DLD1 (cell line): ENCODE measurements around the gene CDK5.

Source experiments
- in situ Hi-C: cut with HindIII; loops from 2 replicates; pipeline ENCODE4 v1.10.0; 2017; ENCODE audit warnings: low sequenced_read_pairs

Gene CDK5

GRCh38 chr7:151057506-151057988 lies at the start of gene CDK5:
Gene CDK5, minus strand, starts transcription at chr7:151057897. Its CDS starts 49 bp downstream, at chr7:151057848.
- in situ Hi-C loops = no loop called here

DNA sequence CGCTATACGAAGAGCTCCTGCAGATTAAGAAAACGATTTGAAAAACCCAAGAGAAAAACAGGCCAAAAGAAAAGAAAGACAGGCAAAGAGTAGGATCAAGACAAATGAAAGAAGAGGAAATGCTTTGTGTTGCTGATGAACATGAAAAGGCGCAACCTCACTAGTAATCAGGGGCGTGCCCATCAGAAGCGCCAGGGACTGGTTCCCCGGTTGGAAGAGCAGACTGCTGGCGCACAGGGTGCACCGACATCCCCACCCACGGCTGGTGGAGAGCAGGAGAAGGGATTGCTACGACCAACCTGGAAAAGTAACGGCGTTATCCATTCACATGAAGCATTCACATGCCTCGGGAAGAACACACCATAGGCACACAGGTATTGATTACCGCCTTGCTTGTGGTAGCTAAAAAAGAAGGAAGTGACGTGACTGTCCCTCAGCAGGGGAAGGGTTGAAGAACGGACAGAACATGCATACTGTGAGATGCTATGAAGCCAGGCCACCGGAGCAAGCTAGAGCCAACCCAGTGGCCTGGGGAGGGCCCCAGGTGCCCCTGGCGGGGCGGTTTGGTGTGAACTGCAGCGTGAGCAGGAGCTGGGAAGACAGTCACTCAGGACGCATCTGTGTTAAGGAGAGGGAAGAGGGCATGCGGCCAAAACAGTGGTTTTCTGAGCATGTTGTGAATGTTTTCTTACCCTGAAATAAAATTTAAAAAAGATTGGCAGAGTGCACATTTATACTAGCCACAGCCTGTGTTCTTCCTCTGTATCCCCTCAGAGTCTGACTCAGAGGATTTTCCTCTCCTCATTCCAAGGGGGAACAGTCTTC lies 46.9 kb upstream of the CDK5 start:
- in situ Hi-C loops = no loop called here

- in situ Hi-C loops = no loop called here
Observed at GRCh38 chr7:151103973-151104372, 46.3 kb upstream of the CDK5 start.

- in situ Hi-C loops = no loop called here
Observed at GRCh38 chr7:151102991-151103390, 45.3 kb upstream of the CDK5 start.

DNA sequence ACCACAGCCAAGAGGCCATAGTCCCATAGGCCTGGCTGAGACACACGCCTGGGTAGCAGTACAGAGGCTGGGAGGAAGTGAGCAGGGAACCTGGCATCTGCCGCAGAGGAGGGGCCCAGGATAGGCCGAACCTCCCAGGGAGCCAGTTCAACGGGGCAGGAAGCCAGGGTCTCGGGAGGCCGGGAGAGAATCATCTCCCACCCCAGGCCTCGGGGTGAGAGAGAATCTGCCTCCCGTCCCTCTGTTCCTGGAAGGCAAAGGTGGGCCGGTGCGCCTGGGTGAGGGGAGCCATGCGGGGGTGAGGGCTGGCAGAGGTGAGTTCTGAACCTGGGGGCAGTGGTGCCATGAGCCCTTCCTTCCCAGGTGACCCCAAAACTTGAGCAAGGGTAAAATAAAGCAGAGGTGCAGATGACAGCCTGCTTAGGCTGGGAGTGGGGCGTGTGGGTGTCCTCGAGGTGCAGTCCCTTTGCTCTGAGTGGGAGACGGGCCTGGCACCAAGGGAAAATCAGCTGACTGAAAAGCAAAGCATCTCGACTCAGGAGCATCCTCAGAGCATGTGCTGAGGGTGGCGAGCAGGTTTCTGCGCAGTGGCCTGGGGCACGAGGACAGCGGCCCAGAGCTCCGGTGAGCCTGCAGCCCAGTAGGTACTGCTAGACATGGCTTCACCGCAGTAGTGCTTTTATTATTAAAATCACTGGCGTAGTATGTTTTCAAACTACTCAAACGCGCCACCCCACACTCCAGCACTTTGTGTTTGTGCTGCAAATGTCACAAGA lies 44.1 kb upstream of the CDK5 start:
- in situ Hi-C loops = no loop called here

DNA sequence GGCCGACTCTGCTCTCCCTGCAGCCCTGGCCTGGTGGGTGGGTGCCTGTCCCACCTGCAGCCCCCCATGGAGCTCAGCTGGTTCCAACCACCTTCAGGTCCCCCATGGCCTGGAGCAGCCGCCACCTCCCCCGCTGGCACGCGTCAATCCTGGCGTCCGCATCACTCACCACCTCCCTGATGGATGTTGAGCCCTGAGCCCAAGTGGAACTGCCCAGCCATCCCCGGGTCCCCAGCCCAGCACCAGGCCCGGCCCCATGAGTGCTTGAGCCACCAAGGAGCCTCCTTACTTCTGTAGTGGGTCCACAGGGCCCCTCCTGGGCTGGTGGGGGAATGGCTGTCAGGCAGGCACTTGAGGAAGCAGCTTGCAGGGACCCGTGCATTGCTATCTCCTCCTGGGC lies 43.2 kb upstream of the CDK5 start:
- in situ Hi-C loops = no loop called here

DNA sequence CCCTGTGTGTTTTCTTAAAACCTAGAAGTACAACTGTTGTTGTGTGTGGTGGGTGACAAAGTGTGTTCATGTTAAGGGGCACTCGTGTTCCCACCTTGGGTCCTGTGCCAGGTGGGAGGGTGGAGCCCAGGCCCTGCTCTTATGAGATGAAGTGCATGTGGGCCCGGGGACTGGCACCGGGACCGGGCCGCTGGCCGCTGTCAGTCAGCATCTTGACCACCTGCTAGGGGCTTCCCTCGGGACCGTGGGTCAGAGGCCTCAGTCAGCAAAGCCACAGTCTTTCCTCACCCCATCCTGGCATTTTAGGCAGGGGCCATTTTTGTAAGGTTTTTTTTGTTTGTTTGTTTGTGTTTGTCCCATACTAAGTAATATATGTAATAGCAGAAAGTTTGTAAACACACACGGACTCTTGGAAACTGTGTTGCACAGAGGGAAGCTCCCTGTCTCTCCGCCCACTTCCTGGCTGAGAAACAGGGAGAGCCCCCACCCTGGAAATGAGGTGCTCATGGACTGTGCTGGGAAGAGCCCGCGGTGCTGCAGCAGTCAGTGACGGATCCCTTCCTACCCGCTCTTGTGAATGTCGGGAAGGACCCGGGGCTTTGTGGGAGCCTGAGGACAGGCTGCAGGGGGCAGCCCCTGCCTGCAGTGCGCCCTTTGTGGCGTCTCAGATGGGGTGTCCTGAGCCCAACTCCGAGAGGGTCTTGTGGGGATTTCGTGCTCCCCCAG lies 42.0 kb upstream of the CDK5 start:
- in situ Hi-C loops = no loop called here

GRCh38 chr7:151095828-151096475 lies 38.3 kb upstream of the CDK5 start:
- in situ Hi-C loops = no loop called here

DNA sequence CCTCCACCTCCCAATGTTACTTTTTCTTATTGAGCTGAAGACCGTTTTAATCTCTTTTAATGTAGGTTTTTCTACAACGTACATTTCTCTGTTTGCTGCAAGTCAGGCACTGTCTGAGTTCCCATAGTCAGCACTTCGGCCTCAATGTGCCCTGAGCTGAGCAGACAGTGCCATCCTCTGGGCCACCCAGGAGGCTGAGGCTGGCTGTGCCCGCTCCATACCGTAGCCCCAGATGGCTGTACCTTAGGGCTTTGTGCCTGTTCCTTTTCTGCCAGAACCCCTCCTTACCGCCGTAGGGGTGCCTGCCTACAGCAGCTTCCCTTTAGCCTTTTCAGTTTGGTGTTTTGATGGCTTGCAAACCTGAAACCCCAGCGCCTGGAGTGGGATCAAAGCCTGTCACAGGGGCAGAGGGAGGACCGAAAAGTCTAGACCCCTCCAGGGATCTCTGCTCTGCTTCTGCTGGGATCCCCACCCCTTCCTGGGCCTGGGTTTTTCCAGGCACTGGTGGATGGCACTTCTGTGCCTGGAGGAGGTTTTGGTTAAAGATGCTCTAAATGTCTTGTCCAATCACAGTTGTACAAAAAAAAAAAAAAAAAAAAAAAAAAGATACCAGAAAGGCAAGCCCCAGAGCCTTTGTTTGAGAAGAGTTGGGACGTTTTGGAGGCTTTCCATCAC lies 37.6 kb upstream of the CDK5 start:
- in situ Hi-C loops = no loop called here

GRCh38 chr7:151094675-151095074 lies 37.0 kb upstream of the CDK5 start:
- in situ Hi-C loops = no loop called here

DNA sequence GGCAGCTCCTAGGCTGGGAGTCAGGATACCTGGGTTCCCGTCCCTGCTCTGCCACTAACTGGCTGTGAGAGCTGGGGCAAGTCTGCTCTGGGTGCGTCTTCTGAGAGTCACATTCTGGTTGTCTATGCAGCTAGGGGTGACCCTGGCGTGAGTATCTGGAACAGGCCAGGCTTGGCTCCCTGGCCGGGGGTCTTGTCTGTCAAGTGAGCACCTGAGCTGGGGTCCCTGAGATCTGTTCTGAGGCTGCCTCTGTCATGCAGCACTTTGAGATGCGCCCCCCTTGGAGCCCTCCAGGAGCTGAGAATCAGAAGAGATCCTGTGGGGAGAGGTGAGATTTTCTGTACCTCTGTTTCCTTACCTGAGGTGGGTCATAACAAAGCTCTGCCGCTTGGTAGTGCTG lies 36.1 kb upstream of the CDK5 start:
- in situ Hi-C loops = no loop called here

GRCh38 chr7:151091988-151092387 lies 34.3 kb upstream of the CDK5 start:
- in situ Hi-C loops = no loop called here

DNA sequence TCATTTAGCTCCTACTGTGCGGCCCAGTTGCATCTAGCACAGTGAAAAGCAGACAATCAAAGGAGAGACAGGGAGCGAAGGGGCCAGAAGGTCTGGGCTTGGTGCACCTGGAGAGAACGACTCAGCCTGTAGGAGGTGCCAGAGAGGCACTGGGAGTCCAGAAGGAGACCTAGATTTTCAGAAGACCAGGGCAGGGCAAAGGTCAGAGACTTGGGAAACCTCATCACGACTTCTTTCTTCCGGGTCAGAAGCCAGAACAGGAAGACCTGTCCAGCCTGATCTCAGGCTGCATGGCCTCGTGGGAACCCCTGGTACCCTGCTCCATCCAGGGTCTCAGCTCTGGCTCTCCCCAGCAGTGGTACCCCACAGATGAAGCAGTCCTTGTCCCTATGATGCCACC lies 33.7 kb upstream of the CDK5 start:
- in situ Hi-C loops = no loop called here

GRCh38 chr7:151091003-151091402 lies 33.3 kb upstream of the CDK5 start:
- in situ Hi-C loops = no loop called here

DNA sequence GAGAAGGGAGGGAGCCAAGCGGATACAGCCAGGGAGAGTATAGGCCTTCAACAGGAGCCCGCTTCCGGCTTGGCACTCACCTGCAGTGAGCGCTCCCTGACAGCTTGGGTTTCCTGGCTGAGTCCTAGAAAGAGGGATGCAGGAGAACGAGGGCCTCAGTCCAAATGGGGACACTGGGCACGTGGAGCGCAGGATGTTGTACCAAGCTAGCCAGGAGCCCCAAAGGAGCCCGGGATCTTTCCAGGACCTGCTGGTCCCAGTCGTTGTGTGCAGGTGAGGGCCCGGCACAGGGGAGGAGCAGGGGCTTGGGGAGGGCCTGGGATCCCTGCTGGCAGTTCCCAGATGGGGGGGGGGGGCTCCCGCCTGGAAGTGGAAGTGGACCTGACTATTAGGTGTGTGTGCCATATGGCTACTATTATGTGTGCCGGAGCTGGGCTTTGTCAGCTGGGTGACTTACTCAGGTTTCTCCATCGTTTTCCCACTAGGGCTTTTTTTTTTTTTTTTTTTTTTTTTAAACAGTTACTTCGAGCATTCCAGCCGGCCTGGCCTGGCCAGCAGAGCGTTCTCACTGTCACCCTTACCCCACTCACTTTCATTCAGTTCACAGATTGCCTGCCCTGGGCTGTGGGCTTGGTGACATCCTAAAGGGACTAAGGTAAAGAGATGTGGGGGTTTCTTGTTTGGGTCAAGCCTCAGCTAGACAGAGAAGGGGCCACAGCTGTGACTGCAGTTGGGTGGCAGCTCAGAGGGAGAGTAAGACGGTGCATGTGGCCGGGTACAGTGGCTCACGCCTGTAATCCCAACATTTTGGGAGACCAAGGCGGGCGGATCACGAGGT lies 32.4 kb upstream of the CDK5 start:
- in situ Hi-C loops = no loop called here

- in situ Hi-C loops = no loop called here
Observed at GRCh38 chr7:151088856-151089699, 31.4 kb upstream of the CDK5 start.

DNA sequence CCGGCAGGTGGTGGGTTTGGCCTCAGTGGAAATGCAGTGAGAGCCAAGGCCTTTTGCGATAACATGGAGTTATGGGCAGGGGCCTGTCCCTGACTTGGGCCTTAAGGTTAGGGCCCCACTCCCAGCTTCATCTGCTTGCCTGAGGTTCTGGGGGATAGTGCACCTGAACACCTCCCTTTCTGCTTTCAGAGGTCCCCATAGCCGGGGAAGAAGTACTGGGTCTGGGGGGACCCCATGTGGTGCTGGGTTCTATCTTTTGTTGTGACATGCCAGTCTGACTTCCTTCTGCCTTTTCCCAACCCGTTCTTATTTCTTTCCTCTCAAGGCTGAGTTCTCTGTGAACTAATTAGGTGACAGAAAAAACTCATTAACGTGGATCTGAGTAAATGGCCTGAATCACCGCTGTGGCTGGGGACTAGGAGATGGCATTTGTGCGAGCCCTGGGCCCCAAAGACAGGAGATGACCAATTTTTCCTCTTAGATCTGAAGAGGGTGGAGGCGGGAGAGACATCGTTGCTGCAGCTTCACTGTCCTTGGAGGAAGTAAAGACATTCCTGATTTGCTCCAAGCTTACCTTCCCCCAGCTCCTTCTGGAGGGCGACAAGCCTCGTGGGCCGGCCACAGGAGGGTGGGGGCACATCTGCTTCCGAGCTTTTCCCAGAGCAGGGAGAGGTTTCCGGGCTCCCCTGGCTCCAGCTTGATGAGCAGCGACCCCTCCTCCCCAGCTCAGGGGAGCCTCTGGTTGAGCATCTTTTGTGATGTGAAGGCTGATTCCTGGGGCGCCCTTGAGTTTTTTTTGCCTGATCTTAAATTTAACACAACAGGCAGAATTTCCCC lies 30.5 kb upstream of the CDK5 start:
- in situ Hi-C loops = no loop called here
